DOHH2 (cell line): Measurements from ENCODE around the gene TYW3.

Experiments
- H3F3A ChIP-seq: fragments of 200-600 bp; sonication (generic), shearing (Covaris generic); 2 replicates; pipeline ENCODE4 v1.6.0; 2016; ENCODE audit warnings: antibody characterized with exemption, mild to moderate bottlenecking; ENCODE audit not compliant: control insufficient read depth, insufficient read depth
- H3K27ac ChIP-seq: fragments of 200-600 bp; sonication (generic); 2 replicates; pipeline ENCODE4 v1.5.1; 2014; ENCODE audit warnings: low read depth, mild to moderate bottlenecking, low read length, moderate library complexity
- H3K27me3 ChIP-seq: fragments of 200-600 bp; sonication (generic); 2 replicates; pipeline ENCODE4 v1.6.1; 2014; ENCODE audit warnings: mild to moderate bottlenecking, low read length, mixed read lengths; ENCODE audit not compliant: control insufficient read depth
- H3K36me3 ChIP-seq: fragments of 200-600 bp; sonication (generic); 2 replicates; pipeline ENCODE4 v1.6.1; 2014; ENCODE audit warnings: mild to moderate bottlenecking, low read length, moderate library complexity, mixed read lengths; ENCODE audit not compliant: control insufficient read depth
- H3K4me1 ChIP-seq: fragments of 200-600 bp; sonication (generic); 2 replicates; pipeline ENCODE4 v1.6.1; 2014; ENCODE audit warnings: mild to moderate bottlenecking, low read length, mixed read lengths; ENCODE audit not compliant: control insufficient read depth
- H3K4me2 ChIP-seq: fragments of 200-600 bp; sonication (generic); 2 replicates; pipeline ENCODE4 v1.6.0; 2014; ENCODE audit warnings: mild to moderate bottlenecking, low read length, moderate library complexity
- H3K4me3 ChIP-seq: fragments of 200-600 bp; sonication (generic); 2 replicates; pipeline ENCODE4 v1.5.1; 2014; ENCODE audit warnings: mild to moderate bottlenecking, low read length, mixed read lengths
- H3K79me2 ChIP-seq: fragments of 200-600 bp; sonication (generic); 2 replicates; pipeline ENCODE4 v1.6.1; 2014; ENCODE audit warnings: mild to moderate bottlenecking, low read length, mixed read lengths; ENCODE audit not compliant: control insufficient read depth
- H3K9me2 ChIP-seq: fragments of 200-600 bp; sonication (generic); replicated peaks from 2 replicates; pipeline ENCODE4 v1.6.1; 2014; ENCODE audit warnings: mild to moderate bottlenecking, low read length, mixed read lengths; ENCODE audit not compliant: control insufficient read depth
- H3K9me3 ChIP-seq: fragments of 200-600 bp; sonication (generic); 2 replicates; pipeline ENCODE4 v1.6.1; 2014; ENCODE audit warnings: antibody characterized with exemption, low read length, mixed read lengths; ENCODE audit not compliant: control insufficient read depth, insufficient read depth
- H4K20me1 ChIP-seq: fragments of 200-600 bp; sonication (generic); 2 replicates; pipeline ENCODE4 v1.6.0; 2014; ENCODE audit warnings: low read depth, mild to moderate bottlenecking, antibody characterized with exemption, low read length, moderate library complexity; ENCODE audit not compliant: control insufficient read depth, insufficient read depth
- CTCF ChIP-seq: fragments of 200-600 bp; sonication (generic); IDR thresholded peaks from one replicate; pipeline ENCODE4 v1.5.1; 2014; ENCODE audit warnings: antibody characterized with exemption, mild to moderate bottlenecking, low read depth, low read length; ENCODE audit not compliant: poor library complexity, severe bottlenecking
- EZH2phosphoT487 ChIP-seq: fragments of 200-600 bp; sonication (generic); IDR thresholded peaks from 2 replicates; pipeline ENCODE4 v1.6.1; 2017; ENCODE audit warnings: borderline replicate concordance, mild to moderate bottlenecking, antibody characterized with exemption, low read length, moderate library complexity, mixed read lengths

Gene TYW3

GRCh38 chr1:74703386-74704182, 29.4 kb upstream of the TYW3 start:
- Histone ChIP-seq H3K36me3 (peaks cover 33% of the 10 kb centered on the region), H3K4me1 (no peaks in the 10 kb centered on the region), H3K27me3 (no peaks in the 10 kb centered on the region), H3K9me3 (no peaks in the 10 kb centered on the region), H3K27ac (no peak overlapping the region), H3F3A (no peaks in the 10 kb centered on the region), H3K9me2 (no peaks in the 10 kb centered on the region), H3K79me2 (no peaks in the 10 kb centered on the region), H4K20me1 (no peaks in the 10 kb centered on the region), H3K4me3 (no peak overlapping the region), H3K4me2 (no peak overlapping the region)
- TF ChIP-seq CTCF = no peak
- no peak for TF ChIP-seq EZH2phosphoT487

- Histone ChIP-seq H3K36me3 (peaks cover 32% of the 10 kb centered on the region), H4K20me1 (no peaks in the 10 kb centered on the region), H3K9me3 (no peaks in the 10 kb centered on the region), H3K4me2 (no peak overlapping the region), H3K9me2 (no peaks in the 10 kb centered on the region), H3F3A (no peaks in the 10 kb centered on the region), H3K79me2 (no peaks in the 10 kb centered on the region), H3K4me3 (no peak overlapping the region), H3K4me1 (no peaks in the 10 kb centered on the region), H3K27ac (no peak overlapping the region), H3K27me3 (no peaks in the 10 kb centered on the region)
- TF ChIP-seq CTCF = no peak
- TF ChIP-seq EZH2phosphoT487 = no peak
These were observed 20.1 kb upstream of the TYW3 start for GRCh38 chr1:74712881-74713280.

GRCh38 chr1:74713849-74714248, 19.1 kb upstream of the TYW3 start:
- no peak overlapping the region for H3K4me2 ChIP-seq
- H3K79me2 ChIP-seq = no peaks in the 10 kb centered on the region
- no peak for TF ChIP-seq EZH2phosphoT487
- TF ChIP-seq CTCF = no peak
- H3K4me1 ChIP-seq = no peaks in the 10 kb centered on the region
- no peak overlapping the region for H3K27ac ChIP-seq
- H3K9me2 ChIP-seq = no peaks in the 10 kb centered on the region
- H3K4me3 ChIP-seq = no peak overlapping the region
- no peaks in the 10 kb centered on the region for H3K9me3 ChIP-seq
- no peaks in the 10 kb centered on the region for H3K27me3 ChIP-seq
- no peaks in the 10 kb centered on the region for H4K20me1 ChIP-seq
- H3F3A ChIP-seq = no peaks in the 10 kb centered on the region
- peaks cover 39% of the 10 kb centered on the region for H3K36me3 ChIP-seq
